ENCODE results near the gene ADAM12. TPM values are rescaled to one million over a fixed set of nuclear protein-coding genes. Genes with fewer than 3 reads are reported as not detected.

ADAM12 gene
- total RNA-seq, 4 donors from 2014 or later, result 0.19 to 2.6 (median 1.5) TPM

DNA sequence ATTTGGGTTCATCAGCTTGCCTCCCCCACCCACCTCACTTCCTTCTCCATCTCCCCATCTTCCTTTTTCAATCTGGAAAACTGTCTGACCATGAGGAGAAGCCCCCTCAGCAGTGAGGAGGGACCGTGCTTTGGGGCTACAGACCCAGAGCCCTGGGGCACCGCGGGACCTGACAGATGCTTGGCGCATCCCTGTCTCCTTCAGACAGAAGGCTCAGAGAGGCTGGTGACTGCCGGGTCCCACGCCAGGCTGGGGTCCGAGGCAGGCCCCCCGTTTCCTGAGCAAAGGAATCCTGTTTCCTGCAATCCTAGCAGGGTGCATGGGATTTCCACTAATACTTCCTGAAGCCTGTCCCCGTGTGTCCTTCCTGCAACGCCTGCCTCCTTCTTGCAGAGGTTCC, 344.9 kb downstream of the ADAM12 start:
- Histone ChIP-seq H3K4me3 (no peak overlapping the region), H3K4me1 (peaks cover 11% of the 10 kb centered on the region), H3K36me3 (no peaks in the 10 kb centered on the region), H3K9me3 (no peaks in the 10 kb centered on the region), H3K27me3 (no peaks in the 10 kb centered on the region), H3K27ac (no peak overlapping the region)
- TF ChIP-seq POLR2A (IDR thresholded peaks at IDR 0.05) (no peak), EP300 (IDR thresholded peaks at IDR 0.05) (no peak), POLR2AphosphoS5 (IDR thresholded peaks at IDR 0.05) (no peak)
- TF ChIP-seq, protein P1, sequence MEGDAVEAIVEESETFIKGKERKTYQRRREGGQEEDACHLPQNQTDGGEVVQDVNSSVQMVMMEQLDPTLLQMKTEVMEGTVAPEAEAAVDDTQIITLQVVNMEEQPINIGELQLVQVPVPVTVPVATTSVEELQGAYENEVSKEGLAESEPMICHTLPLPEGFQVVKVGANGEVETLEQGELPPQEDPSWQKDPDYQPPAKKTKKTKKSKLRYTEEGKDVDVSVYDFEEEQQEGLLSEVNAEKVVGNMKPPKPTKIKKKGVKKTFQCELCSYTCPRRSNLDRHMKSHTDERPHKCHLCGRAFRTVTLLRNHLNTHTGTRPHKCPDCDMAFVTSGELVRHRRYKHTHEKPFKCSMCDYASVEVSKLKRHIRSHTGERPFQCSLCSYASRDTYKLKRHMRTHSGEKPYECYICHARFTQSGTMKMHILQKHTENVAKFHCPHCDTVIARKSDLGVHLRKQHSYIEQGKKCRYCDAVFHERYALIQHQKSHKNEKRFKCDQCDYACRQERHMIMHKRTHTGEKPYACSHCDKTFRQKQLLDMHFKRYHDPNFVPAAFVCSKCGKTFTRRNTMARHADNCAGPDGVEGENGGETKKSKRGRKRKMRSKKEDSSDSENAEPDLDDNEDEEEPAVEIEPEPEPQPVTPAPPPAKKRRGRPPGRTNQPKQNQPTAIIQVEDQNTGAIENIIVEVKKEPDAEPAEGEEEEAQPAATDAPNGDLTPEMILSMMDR (IDR thresholded peaks at IDR 0.05), result no peak
- 68% methylated on average over 10 of the region's 10 CpGs for WGBS
- no peak for DNase-seq (ENCODE audit: low spot score in 2 of 2)

DNA sequence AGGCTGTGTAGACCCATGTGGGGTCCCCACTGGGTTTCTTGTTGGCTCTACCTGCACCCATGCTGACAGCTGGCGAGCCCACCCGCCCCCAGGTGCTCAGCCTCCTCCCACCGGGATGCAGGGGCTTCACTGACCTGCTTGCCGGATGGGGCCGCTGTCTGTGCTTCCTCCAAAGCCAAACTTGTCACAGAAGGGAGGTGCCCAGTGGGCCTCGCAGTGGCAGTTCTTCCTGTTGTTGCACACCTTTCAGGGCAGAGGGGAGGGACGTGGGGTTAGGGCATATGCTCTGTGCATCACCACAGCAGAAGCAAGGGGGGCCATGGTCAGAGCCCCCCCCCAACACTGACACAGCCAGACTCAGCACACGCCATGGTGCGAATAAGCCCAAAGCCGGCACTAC, 345.4 kb downstream of the ADAM12 start:
- Histone ChIP-seq H3K4me3 (no peak overlapping the region), H3K9me3 (no peaks in the 10 kb centered on the region), H3K36me3 (no peaks in the 10 kb centered on the region), H3K27me3 (no peaks in the 10 kb centered on the region), H3K4me1 (peaks cover 11% of the 10 kb centered on the region), H3K27ac (no peak overlapping the region)
- 80% methylated on average over 5 of the region's 10 CpGs for WGBS
- TF ChIP-seq EP300 (IDR thresholded peaks at IDR 0.05) (no peak), POLR2AphosphoS5 (IDR thresholded peaks at IDR 0.05) (no peak), POLR2A (IDR thresholded peaks at IDR 0.05) (no peak)
- TF ChIP-seq, protein P1 (IDR thresholded peaks at IDR 0.05), result no peak
- no peak for DNase-seq (ENCODE audit: low spot score in 2 of 2)

DNA sequence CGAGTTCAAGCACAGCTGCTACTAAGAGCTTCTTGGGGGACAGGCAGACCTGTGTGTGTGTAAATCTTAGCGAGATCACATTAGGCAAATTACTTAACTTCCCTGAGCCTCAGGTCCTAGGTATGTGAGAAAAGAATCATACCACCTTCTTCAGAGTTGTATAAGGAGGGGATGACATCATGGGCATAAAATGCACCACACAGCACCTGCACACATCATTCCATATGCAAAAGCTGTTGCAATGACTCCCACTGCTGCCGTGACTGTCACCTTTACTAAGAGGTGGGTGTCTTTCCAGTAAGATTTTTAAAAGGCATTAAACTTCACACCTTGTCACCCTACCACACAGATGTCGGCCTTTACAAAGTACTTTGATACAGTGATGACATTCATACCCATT, 345.9 kb downstream of the ADAM12 start:
- Histone ChIP-seq H3K27ac (no peak overlapping the region), H3K4me3 (no peak overlapping the region), H3K4me1 (peaks cover 11% of the 10 kb centered on the region), H3K27me3 (no peaks in the 10 kb centered on the region), H3K36me3 (no peaks in the 10 kb centered on the region), H3K9me3 (no peaks in the 10 kb centered on the region)
- no peak for TF ChIP-seq POLR2AphosphoS5 (IDR thresholded peaks at IDR 0.05)
- TF ChIP-seq EP300 (IDR thresholded peaks at IDR 0.05), result no peak
- TF ChIP-seq, protein P1 (IDR thresholded peaks at IDR 0.05), result no peak
- TF ChIP-seq POLR2A (IDR thresholded peaks at IDR 0.05), result no peak
- 66% methylated on average over 4 of the region's 4 CpGs for WGBS
- no peak for DNase-seq (ENCODE audit: low spot score in 2 of 2)

DNA sequence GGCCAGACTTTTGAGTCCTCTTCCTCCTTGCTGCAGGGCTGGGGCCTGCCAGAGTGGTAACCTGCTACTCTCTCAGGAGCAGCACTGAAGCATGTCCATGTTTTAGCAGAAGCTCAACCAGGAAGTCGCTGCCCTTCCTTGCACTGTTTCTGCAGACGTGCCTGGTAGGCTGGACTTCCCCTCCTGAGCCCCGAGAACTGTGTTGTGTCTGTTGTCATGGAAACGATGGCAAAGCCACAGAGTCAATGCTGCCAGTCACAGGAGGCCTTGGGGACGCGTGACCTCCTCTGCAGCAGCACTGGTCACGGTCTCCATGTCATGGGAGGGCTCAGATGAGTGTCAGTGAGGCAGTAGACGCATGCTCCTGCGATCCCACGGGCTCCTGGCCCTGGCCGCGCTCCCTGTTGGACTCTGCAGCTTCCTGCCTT, 346.5 kb downstream of the ADAM12 start:
- peaks cover 11% of the 10 kb centered on the region for H3K4me1 ChIP-seq
- DNase-seq (ENCODE audit: low spot score in 2 of 2), result peak; percentile 87
- H3K36me3 ChIP-seq, result no peaks in the 10 kb centered on the region
- no peak overlapping the region for H3K27ac ChIP-seq
- no peak for TF ChIP-seq POLR2AphosphoS5 (IDR thresholded peaks at IDR 0.05)
- no peak for TF ChIP-seq POLR2A (IDR thresholded peaks at IDR 0.05)
- no peak for TF ChIP-seq EP300 (IDR thresholded peaks at IDR 0.05)
- TF ChIP-seq, protein P1 (IDR thresholded peaks at IDR 0.05), result no peak
- H3K9me3 ChIP-seq, result no peaks in the 10 kb centered on the region
- WGBS, result 31% methylated on average over 6 of the region's 12 CpGs
- H3K27me3 ChIP-seq, result no peaks in the 10 kb centered on the region
- no peak overlapping the region for H3K4me3 ChIP-seq

DNA sequence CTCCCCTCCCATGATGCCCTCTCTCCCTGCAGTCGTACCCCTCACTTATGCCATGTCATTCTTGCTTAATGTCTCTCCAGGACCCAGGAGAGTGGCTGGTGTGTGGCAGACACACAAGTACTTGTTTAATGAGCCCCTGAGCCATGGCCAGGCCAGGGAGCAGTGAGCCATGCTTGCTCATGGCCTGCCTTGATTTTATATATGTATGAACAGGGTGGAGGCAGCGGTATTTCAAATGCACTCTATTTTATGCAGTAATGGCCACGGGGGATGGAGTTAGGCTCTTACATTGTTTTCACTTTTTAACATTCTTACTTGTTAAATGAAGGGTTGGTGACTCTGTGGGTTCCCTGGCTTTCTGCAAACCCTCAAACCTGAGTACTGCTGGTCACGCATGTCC, 347.2 kb downstream of the ADAM12 start:
- Histone ChIP-seq H3K9me3 (no peaks in the 10 kb centered on the region), H3K36me3 (no peaks in the 10 kb centered on the region), H3K27me3 (no peaks in the 10 kb centered on the region), H3K4me3 (no peak overlapping the region), H3K27ac (no peak overlapping the region), H3K4me1 (peaks cover 11% of the 10 kb centered on the region)
- no peak for DNase-seq (ENCODE audit: low spot score in 2 of 2)
- 84% methylated on average over 4 of the region's 4 CpGs for WGBS
- TF ChIP-seq, protein P1 (IDR thresholded peaks at IDR 0.05), result no peak
- TF ChIP-seq POLR2A (IDR thresholded peaks at IDR 0.05) (no peak), EP300 (IDR thresholded peaks at IDR 0.05) (no peak), POLR2AphosphoS5 (IDR thresholded peaks at IDR 0.05) (no peak)

Data from suprapubic skin (tissue), 4 donors.